PC-3 (cell line): ENCODE measurements around the gene RUFY1. TPM values are rescaled to one million over a fixed set of nuclear protein-coding genes. Genes with fewer than 3 reads are reported as not detected.
A peak's percentile ranks its signal among the peaks of the same experiment; 100 is the strongest.
"Not testable (repeated sequence)": the region's sequence is repeated elsewhere in the genome, so short reads cannot be mapped to it uniquely, and the experiment has no call there.

Experiments used
- ATAC-seq: fragments of 200-7000 bp; cut with Tn5 transposase; 2 replicates; pipeline ENCODE4 v1.9.1; 2020; ENCODE audit warnings: mild to moderate bottlenecking, moderate library complexity
- Bru-seq: library from RNA; stranded (reverse); fragments of 400-500 nt; gene quantifications from one replicate; lab custom pipeline; 2021; lab: Mats Ljungman, UMichigan
- BruChase-seq, 2 experiments: library from RNA; stranded (reverse); fragments of 400-500 nt; gene quantifications; one replicate each; lab custom pipeline; 2021; lab: Mats Ljungman, UMichigan
- BruUV-seq: library from RNA; stranded (reverse); fragments of 400-500 nt; replicated peaks from 2 replicates; lab custom pipeline; 2021; lab: Mats Ljungman, UMichigan
- CTCF ChIA-PET: fragments of 300-600 bp; sonication (Branson Sonifier 250); formaldehyde crosslinking; loops from one replicate; lab custom pipeline; 2022; ENCODE audit warnings: antibody characterized with exemption; lab: Charles Lee
- POLR2A ChIA-PET: fragments of 300-600 bp; sonication (Branson Sonifier 250); formaldehyde crosslinking; loops from one replicate; lab custom pipeline; 2022; ENCODE audit warnings: antibody characterized with exemption; ENCODE audit not compliant: unreplicated experiment; lab: Charles Lee
- DNase-seq: peaks from one replicate; pipeline ENCODE4 v3.0.0-alpha.2; 2015
- H2AFZ ChIP-seq: fragments of 300-600 bp; sonication (generic); 2 replicates; pipeline ENCODE4 v1.6.0; 2016; ENCODE audit warnings: antibody characterized with exemption, low read length
- H3F3A ChIP-seq: fragments of 300-600 bp; sonication (generic); one replicate; pipeline ENCODE4 v1.6.0; 2017; ENCODE audit warnings: antibody characterized with exemption, low read length, control low read depth, mild to moderate bottlenecking; ENCODE audit not compliant: unreplicated experiment
- H3K27ac ChIP-seq: fragments of 300-600 bp; sonication (generic); 2 replicates; pipeline ENCODE4 v1.5.1; 2016; ENCODE audit warnings: mild to moderate bottlenecking, low read length
- H3K27me3 ChIP-seq: fragments of 300-600 bp; sonication (generic); 2 replicates; pipeline ENCODE4 v1.6.1; 2016; ENCODE audit warnings: low read length, mixed read lengths
- H3K36me3 ChIP-seq: fragments of 300-600 bp; sonication (generic); 2 replicates; pipeline ENCODE4 v1.6.1; 2016; ENCODE audit warnings: low read depth, mixed run types, low read length, mixed read lengths
- H3K4me1 ChIP-seq: fragments of 300-600 bp; sonication (generic); 2 replicates; pipeline ENCODE4 v1.5.1; 2016; ENCODE audit warnings: low read length; ENCODE audit not compliant: insufficient read depth
- H3K4me2 ChIP-seq: fragments of 300-600 bp; sonication (generic); 2 replicates; pipeline ENCODE4 v1.6.0; 2016; ENCODE audit warnings: low read length
- H3K4me3 ChIP-seq: fragments of 300-600 bp; sonication (generic); 2 replicates; pipeline ENCODE4 v1.5.1; 2016; ENCODE audit warnings: mild to moderate bottlenecking, low read length, mixed read lengths
- H3K79me2 ChIP-seq: fragments of 300-600 bp; sonication (generic); 2 replicates; pipeline ENCODE4 v1.6.1; 2017; ENCODE audit warnings: low read length, mixed read lengths
- H3K9ac ChIP-seq: fragments of 300-600 bp; sonication (generic); 2 replicates; pipeline ENCODE4 v1.6.0; 2016; ENCODE audit warnings: mild to moderate bottlenecking, low read length
- H3K9me2 ChIP-seq: fragments of 300-600 bp; sonication (generic); replicated peaks from 2 replicates; pipeline ENCODE4 v1.6.1; 2016; ENCODE audit warnings: mixed run types, low read length, mixed read lengths
- H3K9me3 ChIP-seq: fragments of 300-600 bp; sonication (generic); 2 replicates; pipeline ENCODE4 v1.6.1; 2016; ENCODE audit warnings: low read length, mixed read lengths
- H4K20me1 ChIP-seq: fragments of 300-600 bp; sonication (generic); 2 replicates; pipeline ENCODE4 v1.6.1; 2016; ENCODE audit warnings: low read length, mixed read lengths
- CTCF ChIP-seq: fragments of 300-600 bp; sonication (generic); conservative IDR thresholded peaks from 2 replicates; pipeline ENCODE4 v1.5.1; 2017; ENCODE audit warnings: antibody characterized with exemption, low read depth, mild to moderate bottlenecking, low read length
- EZH2 ChIP-seq: fragments of 300-600 bp; sonication (generic); IDR thresholded peaks from one replicate; pipeline ENCODE4 v1.6.1; 2017; ENCODE audit warnings: antibody characterized with exemption, mild to moderate bottlenecking, low read length; ENCODE audit not compliant: unreplicated experiment
- EZH2phosphoT487 ChIP-seq: fragments of 300-600 bp; sonication (generic); IDR thresholded peaks from 2 replicates; pipeline ENCODE4 v1.6.1; 2018; ENCODE audit warnings: mild to moderate bottlenecking, antibody characterized with exemption, low read length, borderline replicate concordance
- intact Hi-C: fragments of 100-400 bp; cut with micrococcal nuclease; formaldehyde crosslinking; loops from 2 replicates; pipeline ENCODE4 v1.9.0; 2023
- long read RNA-seq: library from polyadenylated mRNA; unstranded; transcript quantifications from one replicate; pipeline ENCODE4 v2.0.0, GENCODE V29; 2021; ENCODE audit not compliant: unreplicated experiment
- total RNA-seq: library from RNA; depleted of rRNA; stranded (reverse); fragments of >200 nt; gene quantifications from 2 replicates; pipeline ENCODE4 v1.2.3, GENCODE V29; 2014; rRNA removed

RUFY1 gene, protein sequence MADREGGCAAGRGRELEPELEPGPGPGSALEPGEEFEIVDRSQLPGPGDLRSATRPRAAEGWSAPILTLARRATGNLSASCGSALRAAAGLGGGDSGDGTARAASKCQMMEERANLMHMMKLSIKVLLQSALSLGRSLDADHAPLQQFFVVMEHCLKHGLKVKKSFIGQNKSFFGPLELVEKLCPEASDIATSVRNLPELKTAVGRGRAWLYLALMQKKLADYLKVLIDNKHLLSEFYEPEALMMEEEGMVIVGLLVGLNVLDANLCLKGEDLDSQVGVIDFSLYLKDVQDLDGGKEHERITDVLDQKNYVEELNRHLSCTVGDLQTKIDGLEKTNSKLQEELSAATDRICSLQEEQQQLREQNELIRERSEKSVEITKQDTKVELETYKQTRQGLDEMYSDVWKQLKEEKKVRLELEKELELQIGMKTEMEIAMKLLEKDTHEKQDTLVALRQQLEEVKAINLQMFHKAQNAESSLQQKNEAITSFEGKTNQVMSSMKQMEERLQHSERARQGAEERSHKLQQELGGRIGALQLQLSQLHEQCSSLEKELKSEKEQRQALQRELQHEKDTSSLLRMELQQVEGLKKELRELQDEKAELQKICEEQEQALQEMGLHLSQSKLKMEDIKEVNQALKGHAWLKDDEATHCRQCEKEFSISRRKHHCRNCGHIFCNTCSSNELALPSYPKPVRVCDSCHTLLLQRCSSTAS
- total RNA-seq (27.1 and 31.5 TPM in 2 replicates), Bru-seq, nascent RNA (percentile 70 among the genes with signal in this experiment), BruChase-seq, experiment 1, labeled RNA remaining after a 6-hour chase (percentile 72 among the genes with signal in this experiment), BruChase-seq, experiment 2, labeled RNA remaining after a 2-hour chase (percentile 68 among the genes with signal in this experiment)
- long read RNA-seq, transcript RUFY1-204 (17 exons, 2,642 nt): major isoform, 62 of 137 reads
- long read RNA-seq, transcript RUFY1-201 (18 exons, 2,646 nt): minor isoform, 37 of 137 reads
- long read RNA-seq, partial matches to known transcripts: 15 of 137 reads
- long read RNA-seq, other reads (novel, unspliced or antisense): 20 of 137 reads

GRCh38 chr5:179550511-179551342 lies at the start of gene RUFY1:
RUFY1 (plus strand) TSS chr5:179550554; CDS start chr5:179550570, 16 bp downstream.
- H3K27me3 ChIP-seq: no peaks in the 10 kb centered on the region
- TF ChIP-seq EZH2 (no peak), CTCF (no peak), EZH2phosphoT487 (no peak)
- H3K9ac ChIP-seq: peak within 1 kb of the TSS; percentile 74
- no peaks in the 10 kb centered on the region for H3K9me2 ChIP-seq
- peak within 1 kb of the TSS; percentile 91 for H3K4me2 ChIP-seq
- intact Hi-C loops: loop anchor here (1.0 kb wide), 1 partner anchor 9 kb away; no protein-coding TSS in a partner anchor
- no peaks in the 10 kb centered on the region for H4K20me1 ChIP-seq
- CTCF ChIA-PET: no interaction called here
- peak within 1 kb of the TSS; percentile 68 for H3K27ac ChIP-seq
- ATAC-seq (peak; percentile 73), DNase-seq (peak; percentile 67)
- H3F3A ChIP-seq: no peaks in the 10 kb centered on the region
- H3K9me3 ChIP-seq: no peaks in the 10 kb centered on the region
- H3K4me3 ChIP-seq: peak within 1 kb of the TSS; percentile 91
- peaks cover 47% of the 10 kb centered on the region for H3K79me2 ChIP-seq
- POLR2A ChIA-PET: interaction anchor here (0.5 to 1.4 kb wide), 2 partner anchors 9 to 173 kb away, joined by 3 to 8 read pairs; no protein-coding TSS in a partner anchor
- BruUV-seq: no TSS peak
- peaks cover 24% of the 10 kb centered on the region for H3K4me1 ChIP-seq
- H2AFZ ChIP-seq: peak within 1 kb of the TSS; percentile 83
- H3K36me3 ChIP-seq: no peaks in the 10 kb centered on the region

- H2AFZ ChIP-seq, H3K36me3 ChIP-seq, H3K27ac ChIP-seq, H3F3A ChIP-seq, H3K27me3 ChIP-seq, H3K9ac ChIP-seq, H4K20me1 ChIP-seq, BruUV-seq, H3K79me2 ChIP-seq, H3K4me1 ChIP-seq, H3K4me2 ChIP-seq, DNase-seq, CTCF ChIA-PET, ATAC-seq, H3K4me3 ChIP-seq, intact Hi-C loops, H3K9me2 ChIP-seq, H3K9me3 ChIP-seq, POLR2A ChIA-PET: not testable (repeated sequence)
Observed at GRCh38 chr5:179501997-179502396, 48.4 kb upstream of the RUFY1 start.

GRCh38 chr5:179502420-179502819 lies 47.9 kb upstream of the RUFY1 start:
- ATAC-seq, POLR2A ChIA-PET, H3K36me3 ChIP-seq: not testable (repeated sequence)

More at GRCh38 chr5:179502420-179502819, 47.9 kb upstream of the RUFY1 start:
- H3K4me1 ChIP-seq, BruUV-seq, H3K4me3 ChIP-seq, H2AFZ ChIP-seq, H3K9me3 ChIP-seq, H3K4me2 ChIP-seq, DNase-seq, H3K79me2 ChIP-seq, H3F3A ChIP-seq, H3K27ac ChIP-seq, CTCF ChIA-PET, H3K9me2 ChIP-seq, H4K20me1 ChIP-seq, H3K9ac ChIP-seq, H3K27me3 ChIP-seq, intact Hi-C loops: not testable (repeated sequence)
